GM21825 (cell line): ENCODE measurements around the gene SGMS2.
A peak's percentile ranks its signal among the peaks of the same experiment; 100 is the strongest.
"Not testable (repeated sequence)": the region's sequence is repeated elsewhere in the genome, so short reads cannot be mapped to it uniquely, and the experiment has no call there.

Source experiments
- ATAC-seq: cut with Tn5 transposase; IDR thresholded peaks from one replicate; pipeline ENCODE4 v1.9.1; 2021; ENCODE audit warnings: mild to moderate bottlenecking, moderate library complexity; ENCODE audit not compliant: unreplicated experiment

The SGMS2 gene

DNA sequence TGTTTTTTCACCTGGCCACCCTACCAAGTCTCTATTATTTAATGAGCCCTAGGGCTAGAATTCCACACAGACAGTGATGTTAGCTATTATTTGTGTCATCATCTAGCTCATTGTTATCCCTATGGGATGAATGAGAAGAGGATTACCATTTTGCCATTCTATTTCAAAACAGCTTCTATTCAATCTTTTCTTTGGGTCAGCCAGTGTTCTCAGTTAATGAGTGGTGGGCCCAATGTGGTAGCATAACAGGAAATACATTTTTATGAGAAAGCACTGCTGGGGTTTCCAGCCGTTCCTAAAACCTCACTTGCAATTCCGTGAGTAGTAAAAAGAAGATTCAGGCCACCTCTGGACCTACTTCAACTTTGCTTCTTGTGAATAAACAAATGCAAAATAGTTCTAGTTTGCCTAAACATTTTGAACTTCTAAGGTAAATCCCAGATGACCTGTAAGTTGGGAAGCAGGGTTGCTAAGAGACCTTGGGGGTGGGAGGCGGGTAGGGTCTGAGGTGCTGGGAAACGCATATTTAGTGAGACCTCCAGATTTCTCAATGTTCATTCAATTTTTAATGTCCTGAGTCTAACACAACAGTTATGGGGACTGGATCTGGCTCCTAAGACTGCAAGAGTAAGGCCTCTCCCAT, 81.8 kb downstream of the SGMS2 start:
- no peak for ATAC-seq

DNA sequence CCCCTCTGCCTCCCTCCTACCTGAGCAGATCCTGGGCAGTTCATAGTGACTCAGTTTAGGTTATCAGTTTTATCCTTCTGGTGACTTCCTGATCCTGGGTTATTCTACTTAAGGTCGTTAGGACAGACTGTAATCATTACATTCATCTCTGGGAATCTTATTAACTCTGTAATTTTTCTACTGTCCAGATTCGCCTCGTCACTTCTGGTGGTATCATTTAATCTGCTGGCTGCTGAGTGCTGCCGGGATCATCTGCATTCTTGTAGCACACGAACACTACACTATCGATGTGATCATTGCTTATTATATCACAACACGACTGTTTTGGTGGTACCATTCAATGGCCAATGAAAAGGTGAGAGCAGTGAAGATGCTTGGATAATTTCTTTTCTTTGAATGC, 83.6 kb downstream of the SGMS2 start:
- no peak for ATAC-seq

DNA sequence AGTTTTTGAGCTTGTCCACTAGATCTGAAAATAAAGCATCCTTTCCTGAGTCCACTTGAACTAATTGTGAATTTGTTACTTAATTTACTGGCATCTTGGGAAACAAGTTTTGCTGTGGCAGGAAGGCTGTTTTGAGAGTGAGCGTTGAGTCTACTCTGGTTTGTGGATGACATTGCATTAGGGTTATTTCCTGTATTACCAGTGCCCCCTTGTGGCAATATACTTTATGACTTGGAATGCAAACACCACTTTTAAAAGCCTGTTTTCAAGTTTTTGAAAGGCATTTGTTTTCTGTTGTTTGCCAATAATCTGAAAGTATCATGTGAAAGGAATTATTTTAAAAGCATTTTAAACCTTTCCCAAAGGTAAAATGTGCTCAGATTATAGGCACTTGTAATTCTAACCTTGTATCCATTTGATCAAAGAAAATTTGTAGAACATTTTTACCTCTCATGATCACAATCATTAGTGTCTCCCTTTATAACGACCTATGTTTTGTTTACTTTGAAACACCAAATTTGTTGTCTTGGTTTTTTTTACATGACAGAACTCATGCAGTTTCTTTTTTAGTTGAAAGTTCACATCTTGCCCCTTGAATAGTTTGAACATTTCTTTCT, 88.7 kb downstream of the SGMS2 start:
- peak; percentile 92 for ATAC-seq

DNA sequence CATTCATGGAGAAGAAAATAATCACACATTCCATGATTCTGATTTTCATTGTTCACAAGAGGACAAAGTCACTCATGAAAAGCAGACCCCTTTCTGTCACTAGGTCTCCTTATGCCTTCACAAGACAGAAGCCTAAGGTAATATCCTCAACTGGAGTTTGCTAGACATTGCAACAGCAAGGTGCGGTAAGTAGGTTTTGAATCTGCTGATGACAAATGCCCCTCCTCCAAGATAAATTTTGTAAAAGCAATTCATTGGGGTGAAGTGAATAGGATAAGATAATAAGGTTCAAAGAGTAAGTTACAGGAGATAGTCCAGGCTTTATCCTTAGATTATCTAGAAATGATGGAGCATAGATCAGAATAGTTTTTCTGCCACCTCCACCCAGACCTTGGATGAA, 90.5 kb downstream of the SGMS2 start:
- no peak for ATAC-seq

DNA sequence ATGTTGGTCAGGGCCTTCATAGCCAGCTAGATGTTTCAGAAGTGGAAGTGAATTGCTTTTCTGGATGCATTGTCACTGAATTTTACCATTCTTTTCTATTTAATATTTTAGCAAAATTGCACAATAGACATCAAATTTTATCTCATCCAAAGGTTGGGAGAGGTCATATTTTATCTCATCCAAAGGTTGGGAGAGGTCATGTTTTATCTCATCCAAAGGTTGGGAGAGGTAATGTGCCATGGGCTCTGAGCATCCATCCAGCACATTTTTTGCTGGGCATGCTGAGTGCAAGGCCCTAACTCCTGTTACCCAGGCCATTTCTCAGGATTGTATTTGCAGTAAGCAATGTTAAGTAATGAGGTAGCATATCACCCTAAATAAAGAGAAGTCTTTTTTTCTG, 91.9 kb downstream of the SGMS2 start:
- ATAC-seq, result no peak

DNA sequence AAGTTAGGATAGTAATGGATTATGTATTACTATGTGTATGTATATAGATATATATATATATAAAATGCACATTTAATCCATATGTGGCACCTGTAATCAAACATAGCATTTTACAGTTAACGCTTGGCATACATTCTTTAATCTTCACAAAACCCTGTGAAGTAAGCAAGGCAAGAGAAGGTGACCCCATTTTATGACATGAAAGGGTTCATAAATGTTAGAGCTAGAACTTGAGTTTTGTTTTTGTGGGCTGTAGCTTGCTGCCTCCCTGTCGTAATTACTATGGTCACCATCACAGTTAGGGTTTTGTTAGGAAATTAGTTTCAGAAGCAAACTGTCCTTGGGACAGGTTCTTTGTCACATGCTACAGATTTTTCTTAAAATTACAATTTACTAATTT, 92.8 kb downstream of the SGMS2 start:
- no peak for ATAC-seq

DNA sequence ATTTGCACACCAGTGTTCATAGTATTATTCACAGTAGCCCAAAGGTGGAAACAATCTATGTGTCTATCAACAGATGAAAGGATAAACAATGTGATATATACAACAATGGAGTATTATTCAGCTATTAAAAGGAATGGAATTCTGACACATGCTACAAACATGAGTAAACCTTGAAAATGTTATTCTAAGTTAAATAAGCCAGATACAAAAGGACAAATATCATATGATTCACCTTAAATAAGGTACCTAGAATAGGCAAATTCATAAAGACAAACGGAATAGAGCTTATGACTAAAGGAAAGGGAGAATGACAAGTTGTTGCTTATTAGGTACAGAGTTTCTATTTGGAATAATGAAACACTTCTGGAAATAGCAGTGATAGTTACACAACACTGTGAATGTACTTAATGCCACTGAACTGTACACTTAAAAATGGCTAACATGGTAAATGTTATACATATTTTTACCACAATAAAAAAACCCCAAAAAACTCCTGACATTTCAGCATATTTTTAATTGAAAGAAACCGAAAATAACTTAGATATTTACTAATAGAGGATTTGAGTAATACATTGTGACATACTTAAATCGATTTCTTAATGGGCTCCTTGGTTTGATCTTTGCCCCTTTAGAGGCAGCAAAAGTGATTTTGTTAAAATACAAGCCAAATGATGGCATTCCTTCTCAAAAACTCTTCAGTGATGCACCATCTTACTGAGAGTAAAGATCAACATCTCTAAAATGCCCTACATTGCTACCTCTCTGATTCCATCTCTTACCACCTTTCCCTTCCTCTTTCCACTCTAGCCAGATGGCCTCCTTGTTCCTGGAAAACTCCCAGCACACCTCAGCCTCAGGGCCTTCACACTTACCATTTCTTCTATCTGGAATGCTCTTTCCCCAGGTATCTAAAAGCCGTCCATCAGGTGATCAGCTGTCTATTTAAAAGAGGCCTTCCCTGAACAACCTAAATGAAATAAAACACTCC, 98.0 kb downstream of the SGMS2 start:
- no peak for ATAC-seq

DNA sequence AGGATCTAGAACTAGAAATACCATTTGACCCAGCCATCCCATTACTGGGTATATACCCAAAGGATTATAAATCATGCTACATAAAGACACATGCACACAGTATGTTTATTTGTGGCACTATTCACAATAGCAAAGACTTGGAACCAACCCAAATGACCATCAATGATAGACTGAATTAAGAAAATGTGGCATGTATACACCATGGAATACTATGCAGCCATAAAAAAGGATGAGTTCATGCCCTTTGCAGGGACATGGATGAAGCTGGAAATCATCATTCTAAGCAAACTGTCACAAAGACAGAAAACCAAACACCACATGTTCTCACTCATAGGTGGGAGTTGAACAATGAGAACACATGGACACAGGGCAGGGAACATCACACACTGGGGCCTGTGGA, 101.0 kb downstream of the SGMS2 start:
- ATAC-seq, result not testable (repeated sequence)

DNA sequence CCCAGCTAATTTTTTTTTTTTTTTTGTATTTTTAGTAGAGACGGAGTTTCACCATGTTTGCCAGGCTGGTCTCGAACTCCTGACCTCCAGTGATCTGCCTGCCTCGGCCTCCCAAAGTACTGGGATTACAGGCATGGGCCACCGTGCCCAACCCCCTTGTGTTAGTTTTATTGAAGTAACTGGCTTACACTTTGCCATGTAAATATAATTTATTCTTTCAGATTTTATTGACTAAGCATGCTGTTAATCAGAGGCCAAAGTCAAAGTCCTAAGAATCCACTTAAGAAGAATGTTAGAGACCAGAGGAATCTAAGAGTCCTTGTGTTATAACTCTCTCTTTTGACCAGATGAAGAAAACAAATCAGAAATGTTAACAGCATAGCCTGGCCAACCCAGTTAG, 102.1 kb downstream of the SGMS2 start:
- ATAC-seq, result not testable (repeated sequence)

DNA sequence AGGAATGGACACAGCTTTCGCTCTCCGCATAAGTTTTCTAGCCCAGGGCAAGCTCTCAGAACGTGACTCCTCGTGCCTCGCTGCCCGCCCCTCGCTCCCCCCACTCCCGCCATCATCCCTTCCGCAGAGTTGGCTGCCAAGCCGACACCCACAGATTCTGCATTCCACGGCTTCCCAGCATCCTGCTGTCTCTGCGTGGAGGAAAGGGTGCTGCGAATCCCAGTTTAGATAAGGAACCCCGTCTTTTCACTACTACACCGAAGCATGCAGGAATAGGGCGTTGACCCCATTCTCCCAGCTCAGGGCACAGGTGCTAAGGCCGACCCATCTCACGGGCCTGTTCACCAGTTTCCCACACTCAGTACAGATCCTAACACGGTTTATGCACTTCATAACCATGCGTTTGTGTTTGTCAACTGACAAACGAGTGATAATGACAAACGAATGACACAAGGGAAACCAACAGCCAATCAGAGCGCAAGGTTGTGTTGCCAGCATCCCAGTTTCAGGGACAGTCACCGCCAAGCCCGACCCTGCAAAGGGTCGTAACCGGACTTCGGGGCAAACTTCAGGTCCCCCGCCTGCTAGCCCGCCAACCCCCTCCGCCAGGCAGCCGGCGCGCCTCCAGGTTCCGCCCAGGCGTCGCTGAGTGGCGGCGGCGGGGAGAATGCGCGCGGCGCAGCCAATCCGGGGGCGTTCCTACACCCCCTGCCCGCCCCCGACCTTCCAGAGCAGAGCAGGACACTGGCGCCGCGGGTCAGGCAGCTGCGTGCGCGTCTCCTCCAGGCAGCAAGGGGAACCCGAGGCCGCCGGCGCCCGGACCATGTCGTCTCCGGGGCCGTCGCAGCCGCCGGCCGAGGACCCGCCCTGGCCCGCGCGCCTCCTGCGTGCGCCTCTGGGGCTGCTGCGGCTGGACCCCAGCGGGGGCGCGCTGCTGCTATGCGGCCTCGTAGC, 106.4 kb downstream of the SGMS2 start, which contains the start of gene CYP2U1:
TSS of gene CYP2U1 (plus strand) at position 729 of the 954 bp plus-strand sequence. CDS start at position 824, 95 bp downstream.
- peak; percentile 95 for ATAC-seq

DNA sequence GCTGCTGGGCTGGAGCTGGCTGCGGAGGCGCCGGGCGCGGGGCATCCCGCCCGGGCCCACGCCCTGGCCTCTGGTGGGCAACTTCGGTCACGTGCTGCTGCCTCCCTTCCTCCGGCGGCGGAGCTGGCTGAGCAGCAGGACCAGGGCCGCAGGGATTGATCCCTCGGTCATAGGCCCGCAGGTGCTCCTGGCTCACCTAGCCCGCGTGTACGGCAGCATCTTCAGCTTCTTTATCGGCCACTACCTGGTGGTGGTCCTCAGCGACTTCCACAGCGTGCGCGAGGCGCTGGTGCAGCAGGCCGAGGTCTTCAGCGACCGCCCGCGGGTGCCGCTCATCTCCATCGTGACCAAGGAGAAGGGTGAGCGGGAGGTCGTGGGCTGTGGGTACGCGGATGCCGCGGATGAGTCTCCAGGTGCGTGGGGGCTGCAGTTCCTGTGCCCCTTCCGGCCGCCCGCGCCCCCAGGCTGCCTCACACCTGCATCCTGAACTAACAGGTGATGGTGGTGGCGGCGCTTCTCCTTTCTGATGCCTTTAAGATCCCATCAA, 107.1 kb downstream of the SGMS2 start:
- peak; percentile 27 for ATAC-seq

DNA sequence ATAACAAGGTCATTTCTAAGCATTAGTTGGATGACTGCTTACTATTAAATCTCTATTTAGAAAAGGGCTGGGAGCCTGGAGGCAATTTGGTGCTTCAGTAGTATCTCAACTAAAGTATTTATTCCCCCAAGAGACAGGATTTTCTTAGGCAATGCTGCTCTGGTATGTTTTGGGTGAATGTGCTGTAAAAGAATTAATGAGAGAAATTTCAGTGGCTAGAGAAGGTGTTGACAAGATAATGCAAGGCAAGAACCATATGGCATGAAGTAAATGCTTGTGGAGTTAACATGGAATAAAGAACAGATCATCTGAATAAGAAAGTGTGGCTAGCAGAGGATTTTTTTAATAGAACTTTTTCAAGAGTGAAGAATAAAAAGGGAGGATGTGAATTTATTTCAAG, 110.5 kb downstream of the SGMS2 start:
- ATAC-seq, result no peak

DNA sequence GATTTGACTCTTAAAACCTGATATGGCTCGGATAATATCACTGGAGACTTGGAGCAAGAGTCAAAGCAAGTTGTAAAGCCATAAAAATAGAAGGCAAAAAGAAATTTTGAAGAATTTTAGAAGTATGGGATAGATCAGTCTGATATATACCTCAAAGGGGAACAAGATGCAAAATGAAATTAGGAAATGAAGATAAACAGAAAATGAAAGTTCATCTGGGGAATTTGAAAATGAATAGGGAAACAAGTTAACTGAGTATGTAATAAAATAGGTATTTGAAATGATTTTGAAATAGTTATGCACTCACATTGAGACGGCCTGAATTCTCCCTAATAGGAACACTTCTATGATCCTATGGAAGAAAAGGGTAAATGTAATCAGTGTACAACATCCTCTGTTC, 112.3 kb downstream of the SGMS2 start:
- no peak for ATAC-seq

DNA sequence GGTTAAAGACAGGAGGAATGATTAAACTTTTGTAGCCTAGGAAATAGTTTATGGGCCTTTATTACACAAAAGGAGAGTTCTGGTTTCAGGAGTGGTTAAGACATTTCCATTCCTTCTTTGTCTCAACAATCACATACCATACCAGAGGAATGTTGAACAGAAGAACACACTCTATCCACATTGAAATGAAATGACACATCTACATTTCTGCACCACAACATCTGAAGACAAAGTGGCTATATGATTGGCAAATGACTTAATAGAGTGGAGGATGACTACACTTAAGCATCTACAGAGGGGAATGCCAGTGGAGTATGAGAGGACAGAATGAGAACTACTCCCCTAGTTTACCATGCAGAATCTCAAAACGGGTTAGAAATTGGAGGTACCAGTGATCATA, 114.6 kb downstream of the SGMS2 start:
- no peak for ATAC-seq

DNA sequence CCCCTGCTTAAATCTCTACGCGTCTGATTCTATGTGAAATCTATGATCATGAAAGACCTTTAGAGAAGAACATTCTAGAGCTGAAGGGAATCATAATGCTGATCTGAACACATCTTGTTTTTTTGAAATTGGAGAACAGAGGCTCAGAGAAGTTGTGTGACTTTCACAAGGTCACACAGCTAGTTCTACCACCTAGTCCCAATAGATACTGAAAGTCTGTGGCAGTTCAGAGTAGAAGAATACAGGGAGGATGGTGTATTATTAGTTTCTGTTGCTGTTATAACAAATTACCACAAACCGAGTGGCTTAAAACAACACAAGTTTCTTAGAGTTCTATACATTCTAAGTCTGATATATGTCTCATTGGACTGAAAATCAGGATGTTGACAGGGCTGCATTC, 121.1 kb downstream of the SGMS2 start:
- ATAC-seq, result no peak

DNA sequence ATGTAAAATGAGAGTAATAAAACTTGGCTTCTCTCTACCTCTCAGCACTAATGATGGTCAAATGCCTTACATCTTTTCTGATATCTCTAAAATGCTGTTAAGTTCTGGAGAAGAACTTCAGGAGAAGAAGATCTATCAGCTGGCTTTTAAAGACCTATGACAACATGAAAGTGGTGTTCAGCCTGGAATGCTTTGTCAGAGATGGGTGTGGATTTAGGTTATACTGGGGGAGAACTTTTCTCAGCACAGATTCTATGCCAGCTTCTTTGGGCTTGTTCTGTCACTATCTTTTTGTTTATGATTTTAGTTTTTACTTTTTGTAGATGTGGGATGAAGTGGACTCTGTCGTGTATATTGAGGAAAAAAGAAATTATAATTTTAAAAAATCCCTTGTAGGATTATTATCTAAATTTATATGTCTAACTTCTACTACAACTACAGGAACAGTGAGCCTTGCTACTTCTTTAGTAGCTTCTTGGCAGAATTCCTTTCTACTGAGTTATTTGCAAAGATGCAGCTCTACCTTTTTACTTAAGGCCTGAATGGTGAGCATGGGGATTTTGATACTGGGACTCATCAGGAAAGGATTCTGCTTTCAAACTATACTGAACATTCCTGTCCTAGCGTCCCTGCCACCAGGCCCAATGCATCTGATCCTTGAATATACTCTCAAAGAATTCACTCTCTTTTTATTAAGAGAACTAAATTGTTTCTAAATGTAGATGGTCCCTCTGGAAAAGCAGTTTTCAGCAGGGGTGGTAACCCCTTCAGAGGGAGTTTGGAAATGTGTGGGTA, 126.2 kb downstream of the SGMS2 start:
- no peak for ATAC-seq

DNA sequence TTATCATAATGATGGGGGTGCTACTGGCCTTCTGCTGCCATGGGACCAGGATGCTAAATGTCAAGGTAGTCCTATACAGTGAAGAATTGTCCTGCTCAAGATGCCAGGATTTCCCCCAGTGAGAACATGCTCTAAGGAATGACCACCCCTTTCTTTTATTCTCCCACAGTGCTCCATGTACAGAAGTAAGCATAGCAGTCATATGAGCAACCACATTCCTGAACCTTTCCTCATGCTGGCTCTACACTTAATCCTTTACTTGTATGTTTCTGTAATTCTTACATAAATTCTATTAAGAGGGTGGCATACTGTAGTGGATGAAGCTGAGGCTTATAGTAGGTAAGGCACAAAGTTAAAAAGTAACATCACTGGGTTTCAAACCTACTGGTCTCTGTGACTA, 126.8 kb downstream of the SGMS2 start:
- no peak for ATAC-seq

DNA sequence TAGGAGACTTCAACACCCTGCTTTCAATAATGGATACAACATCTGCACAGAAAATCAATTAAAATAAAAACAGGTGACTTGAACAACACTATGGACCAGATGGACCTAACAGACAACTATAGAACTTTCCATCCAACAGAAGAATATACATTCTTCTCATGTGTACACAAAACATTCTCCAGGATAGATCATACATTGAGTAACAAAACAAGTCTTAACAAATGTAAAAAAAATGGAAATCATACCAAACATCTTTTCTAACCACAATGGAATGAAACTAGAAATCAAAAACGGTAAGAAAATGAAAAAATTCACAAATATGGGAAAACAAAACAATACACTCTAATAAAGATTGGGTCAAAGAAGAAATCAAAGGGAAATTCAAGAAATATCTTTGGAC, 131.3 kb downstream of the SGMS2 start:
- ATAC-seq, result no peak
